HG03097 (cell line): Measurements from ENCODE around the gene GPM6B.

Source experiments
- ATAC-seq: cut with Tn5 transposase; IDR thresholded peaks from one replicate; pipeline ENCODE4 v1.9.1; 2021; ENCODE audit not compliant: unreplicated experiment, low FRiP score

The GPM6B gene

DNA sequence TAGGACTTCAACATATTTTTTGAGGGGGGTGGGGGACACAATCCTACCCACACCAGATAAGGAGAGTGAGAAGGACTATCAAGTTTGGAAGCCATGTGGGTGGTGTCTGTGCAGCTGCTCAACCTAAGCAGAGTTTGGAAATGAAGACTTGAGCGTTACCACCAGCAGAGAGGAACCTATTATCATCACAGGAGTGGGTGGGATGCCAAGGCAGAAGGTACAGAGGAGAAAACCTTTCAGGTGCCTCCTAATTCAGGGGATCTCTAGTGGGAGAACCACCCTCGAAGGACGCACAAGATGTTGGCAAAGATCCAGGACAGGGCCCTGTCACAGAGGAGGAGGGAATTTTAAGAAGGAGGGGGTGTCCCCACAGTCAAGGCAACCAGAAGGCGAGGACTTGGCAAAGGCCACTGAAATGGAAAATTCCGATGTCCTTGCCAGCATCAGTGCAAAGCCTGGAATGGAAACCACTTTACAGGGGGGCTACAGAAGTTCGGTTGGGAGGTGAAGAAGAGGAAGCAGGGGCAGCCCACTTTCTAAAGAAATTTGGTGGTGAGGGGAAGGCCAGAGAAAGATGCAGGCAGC lies 8.4 kb upstream of the GPM6B start:
- no peak for ATAC-seq

GRCh38 chrX:13824746-13825145 lies 7.9 kb upstream of the GPM6B start:
- no peak for ATAC-seq

- ATAC-seq = no peak
These were observed 4.8 kb upstream of the GPM6B start for GRCh38 chrX:13821738-13822137.

DNA sequence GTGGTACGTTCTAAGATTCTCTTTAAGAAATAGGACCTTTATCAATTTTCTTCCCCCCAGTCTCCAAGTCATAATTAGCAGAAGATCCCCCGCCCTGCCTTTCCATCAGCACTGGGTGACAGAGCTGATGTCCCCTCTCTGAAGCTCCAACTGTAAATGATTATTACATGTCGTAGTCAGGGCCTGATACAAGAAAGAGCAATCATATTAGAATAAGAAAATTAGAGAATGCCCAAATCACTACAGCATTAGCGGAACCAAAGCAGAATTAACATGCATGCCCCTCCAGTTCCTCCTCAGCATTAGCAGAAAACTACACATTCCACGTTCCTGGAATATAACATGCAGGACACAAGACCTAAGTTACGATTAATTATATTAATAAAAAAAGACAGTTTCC lies 717 bp downstream of the GPM6B start:
- no peak for ATAC-seq

DNA sequence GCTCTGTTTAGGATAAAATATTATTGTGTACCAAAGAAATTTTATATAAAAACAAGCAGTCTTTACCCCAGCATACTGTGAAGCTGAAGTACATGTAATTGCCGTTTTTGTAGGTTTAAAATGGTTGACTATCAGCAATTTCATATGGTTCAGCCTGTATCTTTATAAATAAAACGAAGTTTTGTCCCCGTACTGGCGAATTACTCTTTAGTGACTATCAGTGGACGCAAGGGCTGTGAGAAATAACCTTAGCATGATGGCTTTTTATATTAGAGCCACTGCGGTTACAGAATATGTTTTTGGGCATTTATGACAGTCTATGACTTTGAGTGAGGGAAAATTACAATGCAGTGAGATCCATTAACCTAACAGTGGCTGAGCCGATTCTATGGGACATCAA lies 1.2 kb downstream of the GPM6B start:
- ATAC-seq = no peak

GRCh38 chrX:13808865-13809264 lies 8.0 kb downstream of the GPM6B start:
- ATAC-seq = no peak

DNA sequence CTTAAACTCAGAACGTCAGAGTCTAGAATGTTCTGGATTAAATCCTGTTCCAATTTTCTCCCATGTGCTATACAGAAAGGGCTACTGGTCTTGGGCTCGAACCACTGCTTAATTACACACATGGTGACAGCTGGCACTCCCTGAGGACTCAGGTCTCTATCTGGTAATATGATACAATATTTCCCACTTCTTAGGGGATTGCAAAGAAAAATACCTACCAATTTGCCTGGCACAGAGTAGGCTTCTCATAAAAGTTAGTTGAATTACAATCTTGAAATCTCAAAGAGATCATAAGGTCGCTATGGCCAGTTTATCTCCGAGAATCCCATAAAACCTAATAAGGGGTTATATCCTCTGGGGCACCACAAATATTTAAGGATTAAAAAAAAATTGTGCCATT lies 8.6 kb downstream of the GPM6B start:
- no peak for ATAC-seq

GRCh38 chrX:13805241-13805640 lies 11.7 kb downstream of the GPM6B start:
- ATAC-seq = no peak

- ATAC-seq = no peak
These were observed 13.8 kb downstream of the GPM6B start for GRCh38 chrX:13803116-13803515.

- no peak for ATAC-seq
These were observed 18.7 kb downstream of the GPM6B start for GRCh38 chrX:13798184-13798583.

DNA sequence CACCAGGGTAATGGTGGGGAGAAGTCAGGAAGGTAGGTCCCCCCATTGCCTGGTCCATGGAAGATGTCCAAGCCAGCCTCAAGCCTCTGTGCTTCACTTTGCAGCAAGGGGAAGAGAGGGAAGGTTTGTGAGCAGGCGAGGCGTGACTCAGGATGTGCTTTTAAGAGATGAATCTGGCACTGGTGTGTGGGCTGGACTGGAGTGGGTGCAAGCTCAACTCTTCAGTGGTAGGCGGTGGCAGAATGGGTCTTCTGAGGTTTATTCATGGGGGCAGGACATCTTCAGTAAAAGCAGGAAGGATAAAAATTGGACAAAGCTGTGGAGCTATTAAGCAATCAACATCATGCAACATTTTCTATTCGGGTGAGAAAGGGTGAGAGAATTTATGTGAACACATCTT lies 19.4 kb downstream of the GPM6B start:
- no peak for ATAC-seq

DNA sequence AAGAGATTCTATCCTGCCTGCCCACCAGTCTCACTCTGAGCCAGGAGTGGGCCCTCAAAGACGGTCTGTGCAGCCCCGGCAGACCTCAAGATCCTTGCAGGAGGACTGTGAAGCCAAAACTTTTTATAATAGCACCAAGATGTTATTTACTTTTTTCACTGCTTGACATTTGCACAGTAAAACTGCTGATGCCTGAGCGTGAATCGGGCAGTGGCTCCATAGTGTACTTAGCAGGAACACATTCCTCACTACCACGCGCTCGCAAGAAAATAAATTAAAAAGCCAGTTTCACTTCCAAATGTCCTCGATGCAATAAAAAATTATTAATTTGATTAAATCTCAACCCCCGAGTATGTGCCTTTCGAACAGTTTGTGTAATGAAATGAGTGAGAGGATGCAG lies 22.5 kb downstream of the GPM6B start:
- no peak for ATAC-seq

GRCh38 chrX:13793897-13794296 lies 23.0 kb downstream of the GPM6B start:
- ATAC-seq = no peak

GRCh38 chrX:13791559-13791958 lies 25.3 kb downstream of the GPM6B start:
- ATAC-seq = no peak

- ATAC-seq = no peak
These were observed 25.7 kb downstream of the GPM6B start for GRCh38 chrX:13791145-13791544.

DNA sequence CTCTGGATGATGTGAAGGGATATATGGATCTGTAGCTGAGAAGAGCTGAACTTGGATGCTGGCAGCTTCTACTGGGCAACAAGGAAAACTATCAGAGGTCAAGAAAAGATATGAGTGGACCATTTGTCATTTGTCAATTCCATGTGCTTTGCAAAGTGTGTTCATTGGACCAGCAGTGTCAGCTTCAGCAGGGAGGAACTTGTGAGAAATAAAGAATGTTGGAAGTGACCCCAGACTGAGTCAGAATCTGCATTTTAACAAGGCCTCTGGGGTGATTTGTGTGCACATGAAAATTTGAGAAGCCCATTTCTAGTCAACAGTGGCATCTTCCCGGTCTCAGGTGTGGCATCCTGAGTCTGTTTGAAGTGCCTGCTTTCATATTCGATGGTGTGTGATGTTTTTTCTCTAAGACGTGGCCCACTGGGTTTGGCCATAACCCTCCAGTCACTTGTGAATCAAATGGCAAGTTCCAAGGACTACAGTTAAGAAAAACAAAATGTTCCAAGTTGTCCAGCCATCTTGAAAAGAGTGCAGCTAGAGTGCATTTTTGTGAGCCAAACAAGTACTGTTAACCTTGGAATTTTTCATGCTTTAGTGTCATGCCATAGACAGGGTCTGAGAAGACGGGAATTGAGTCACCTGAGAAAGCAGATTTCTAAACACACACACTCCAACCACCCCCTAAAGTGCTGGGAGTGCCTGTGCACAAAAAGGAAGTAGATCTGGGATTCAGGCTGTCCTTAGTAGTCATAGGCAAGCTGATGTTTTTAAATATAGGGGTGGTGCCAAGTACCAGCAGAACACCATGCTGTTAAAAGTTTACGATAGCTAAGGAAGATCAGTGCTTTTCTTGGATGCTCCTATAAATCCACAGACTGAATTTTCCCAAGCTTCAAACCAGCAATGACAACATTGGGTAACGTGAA lies 26.4 kb downstream of the GPM6B start:
- no peak for ATAC-seq

DNA sequence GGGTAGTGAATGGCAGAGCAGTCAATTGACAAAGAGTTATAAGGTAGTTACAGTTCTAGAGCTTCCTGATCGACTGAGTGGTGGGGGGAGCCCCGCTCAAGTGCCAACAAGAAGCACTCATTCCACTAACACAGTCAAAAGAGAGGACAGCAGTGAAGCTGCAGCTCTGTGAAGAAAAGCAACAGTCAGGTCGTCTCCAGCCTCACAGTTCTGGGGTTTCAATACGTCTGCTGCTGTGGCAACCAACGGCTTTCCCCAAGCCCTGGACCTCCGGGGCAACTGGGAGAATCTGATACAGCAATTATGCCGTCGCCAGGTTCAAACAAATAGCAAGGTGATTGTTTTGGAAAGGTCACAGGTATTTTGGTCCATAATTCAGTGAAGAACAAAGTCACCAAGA lies 30.8 kb downstream of the GPM6B start:
- ATAC-seq = no peak

DNA sequence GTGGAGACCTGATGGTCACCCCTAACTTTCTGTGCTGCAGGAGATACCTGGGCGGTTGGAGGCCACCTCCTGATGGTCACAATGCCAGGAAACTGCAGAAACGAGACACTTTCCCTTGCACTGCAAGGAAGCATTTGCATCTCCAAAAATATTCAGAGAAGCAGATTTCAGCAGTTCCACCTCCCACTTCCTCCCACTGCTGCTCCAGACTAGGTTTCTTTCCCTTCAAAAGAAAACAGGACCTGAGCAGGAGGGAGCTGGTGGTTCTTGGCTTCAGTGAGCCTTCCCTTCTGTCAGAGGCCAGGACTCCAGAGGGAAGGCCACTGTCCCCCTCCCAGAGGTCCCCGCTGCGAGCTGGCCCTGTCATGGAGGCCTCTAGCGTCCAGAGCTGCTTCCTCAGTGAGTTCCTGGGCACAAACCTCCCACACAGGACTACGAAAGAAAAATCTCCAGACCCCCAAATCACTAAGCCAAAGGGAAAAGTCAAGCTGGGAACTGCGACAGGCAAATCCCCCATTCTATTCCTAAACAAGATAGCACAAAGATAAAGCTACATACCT lies 35.9 kb downstream of the GPM6B start:
- ATAC-seq = no peak

- ATAC-seq = no peak
These were observed 38.0 kb downstream of the GPM6B start for GRCh38 chrX:13778916-13779315.

- no peak for ATAC-seq
These were observed 40.5 kb downstream of the GPM6B start for GRCh38 chrX:13776387-13776786.

- ATAC-seq = no peak
These were observed 41.1 kb downstream of the GPM6B start for GRCh38 chrX:13775837-13776236.

DNA sequence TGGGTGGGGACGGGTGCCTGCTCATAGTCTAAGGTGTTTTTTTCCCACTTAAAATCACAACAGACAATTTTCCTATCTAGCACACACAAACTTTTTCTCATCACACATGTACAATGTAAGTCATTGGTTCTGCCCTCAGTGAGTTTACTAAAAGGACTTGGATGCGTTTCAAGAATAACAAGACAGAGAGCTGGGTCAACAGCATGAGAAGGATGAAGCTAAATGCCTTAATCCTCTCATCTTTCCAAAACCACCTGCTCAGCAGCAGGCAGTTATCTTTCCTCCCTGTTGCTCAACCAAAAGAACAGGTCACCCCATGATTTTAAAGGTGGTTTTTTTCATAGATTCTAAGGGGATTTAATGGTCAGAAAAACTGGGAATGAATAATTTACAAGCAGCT lies 42.2 kb downstream of the GPM6B start:
- no peak for ATAC-seq
